ENCODE measurements around the gene WDFY3.

- no peak for TF ChIP-seq CTCF (IDR thresholded peaks at IDR 0.05; ENCODE audit: low read length)
- TF ChIP-seq EZH2 (IDR thresholded peaks at IDR 0.05; ENCODE audit: borderline replicate concordance, low read length), result no peak
Measured at GRCh38 chr4:84837751-84838150, 128.7 kb downstream of the WDFY3 start.
